ENCODE data around the gene NPAS3. TPM values are rescaled to one million over a fixed set of nuclear protein-coding genes. Genes with fewer than 3 reads are reported as not detected.

The NPAS3 gene
- total and polyA plus RNA-seq, 2 donors (not counting 3 experiments of a cell fraction or from before 2014, with no cell fraction given): 0.10 to 0.13 TPM

GRCh38 chr14:33837943-33838683 lies 899.4 kb downstream of the NPAS3 start:
- FAIRE-seq (no peak), DNase-seq (ENCODE audit: low read depth, low spot score) (no peak)
- H3K27ac ChIP-seq (ENCODE audit: insufficient read depth, low read depth, low read length): no peak overlapping the region
- no TSS peak for BruUV-seq (replicated peaks)
- H3K4me1 ChIP-seq (ENCODE audit: control insufficient read depth, extremely low read depth, insufficient read depth, low read length): no peaks in the 10 kb centered on the region
- no peaks in the 10 kb centered on the region for H4K20me1 ChIP-seq (replicated peaks; ENCODE audit: control insufficient read depth, extremely low read depth, insufficient read depth, low read length)
- intact Hi-C loops (cut with micrococcal nuclease) (no loop called here), dilution Hi-C loops (cut with MboI; ENCODE audit: extremely low pct_ligation_motif_present, low sequenced_read_pairs) (no loop called here)
- H3K4me3 ChIP-seq (replicated peaks in 1 of 3; ENCODE audit: insufficient read depth in 1 of 3, low read depth in 1 of 3, low read length in 3 of 3): no peak overlapping the region
- H3K9me1 ChIP-seq (replicated peaks; ENCODE audit: control insufficient read depth, extremely low read depth, insufficient read depth, low read length): no peaks in the 10 kb centered on the region
- H3K4me2 ChIP-seq (ENCODE audit: insufficient read depth, low read length): no peak overlapping the region
- no peaks in the 10 kb centered on the region for H3K36me3 ChIP-seq (ENCODE audit: control insufficient read depth in 2 of 2, extremely low read depth in 1 of 2, insufficient read depth in 2 of 2, low read length in 2 of 2)
- no peak overlapping the region for H2AFZ ChIP-seq (ENCODE audit: low read depth, low read length)
- CTCF ChIA-PET: interaction anchor here (0.6 to 13.1 kb wide), 12 partner anchors 11 to 1269 kb away, joined by 3 to 407 read pairs (median 4); no protein-coding TSS in a partner anchor
- H3K9me3 ChIP-seq (replicated peaks; ENCODE audit: control insufficient read depth, insufficient read depth, low read length): no peaks in the 10 kb centered on the region
- POLR2A ChIA-PET: no interaction called here
- H3K27me3 ChIP-seq (ENCODE audit: control insufficient read depth in 2 of 2, insufficient read depth in 2 of 2, low read length in 2 of 2): peaks cover 1 to 4% of the 10 kb centered on the region in 2 experiments
- H3K9ac ChIP-seq (replicated peaks; ENCODE audit: extremely low read depth, insufficient read depth, low read length): no peak overlapping the region
- TF ChIP-seq POLR2AphosphoS5 (IDR thresholded peaks at IDR 0.05; ENCODE audit: insufficient read depth, low read depth, low read length) (no peak), FOS (IDR thresholded peaks at IDR 0.05; ENCODE audit: borderline replicate concordance, insufficient read depth, low read length) (no peak), EZH2 (IDR thresholded peaks at IDR 0.05; ENCODE audit: borderline replicate concordance, low read depth, low read length, severe bottlenecking) (no peak)
- H3K79me2 ChIP-seq (ENCODE audit: control insufficient read depth, insufficient read depth, low read length): no peaks in the 10 kb centered on the region

- Histone ChIP-seq H3K4me2 (ENCODE audit: insufficient read depth, low read length) (no peak overlapping the region), H3K4me3 (replicated peaks in 1 of 3; ENCODE audit: insufficient read depth in 1 of 3, low read depth in 1 of 3, low read length in 3 of 3) (no peak overlapping the region), H3K27ac (ENCODE audit: insufficient read depth, low read depth, low read length) (no peak overlapping the region), H3K9ac (replicated peaks; ENCODE audit: extremely low read depth, insufficient read depth, low read length) (no peak overlapping the region), H2AFZ (ENCODE audit: low read depth, low read length) (no peak overlapping the region), H3K79me2 (ENCODE audit: control insufficient read depth, insufficient read depth, low read length) (no peaks in the 10 kb centered on the region), H3K4me1 (ENCODE audit: control insufficient read depth, extremely low read depth, insufficient read depth, low read length) (no peaks in the 10 kb centered on the region), H4K20me1 (replicated peaks; ENCODE audit: control insufficient read depth, extremely low read depth, insufficient read depth, low read length) (no peaks in the 10 kb centered on the region), H3K36me3 (ENCODE audit: control insufficient read depth in 2 of 2, extremely low read depth in 1 of 2, insufficient read depth in 2 of 2, low read length in 2 of 2) (no peaks in the 10 kb centered on the region), H3K27me3 (ENCODE audit: control insufficient read depth in 2 of 2, insufficient read depth in 2 of 2, low read length in 2 of 2) (peaks cover 1 to 4% of the 10 kb centered on the region in 2 experiments), H3K9me3 (replicated peaks; ENCODE audit: control insufficient read depth, insufficient read depth, low read length) (no peaks in the 10 kb centered on the region), H3K9me1 (replicated peaks; ENCODE audit: control insufficient read depth, extremely low read depth, insufficient read depth, low read length) (no peaks in the 10 kb centered on the region)
- CTCF ChIA-PET: interaction anchor here (0.6 to 13.1 kb wide), 37 partner anchors 10 to 1251 kb away, joined by 3 to 407 read pairs (median 4); no protein-coding TSS in a partner anchor
- BruUV-seq (replicated peaks): no TSS peak
- no peak for TF ChIP-seq MAX (IDR thresholded peaks at IDR 0.05; ENCODE audit: insufficient read depth, insufficient read length)
- TF ChIP-seq JUN (IDR thresholded peaks at IDR 0.05; ENCODE audit: borderline replicate concordance, insufficient read depth, insufficient read length, low read depth): no peak
- TF ChIP-seq EZH2 (IDR thresholded peaks at IDR 0.05; ENCODE audit: borderline replicate concordance, low read depth, low read length, severe bottlenecking): no peak
- TF ChIP-seq GATA2 (IDR thresholded peaks at IDR 0.05; ENCODE audit: insufficient read depth, insufficient read length, low read depth, low read length): no peak
- no peak for TF ChIP-seq MYC (IDR thresholded peaks at IDR 0.05; ENCODE audit: low read depth, low read length)
- no peak for TF ChIP-seq FOS (IDR thresholded peaks at IDR 0.05; ENCODE audit: borderline replicate concordance, insufficient read depth, low read length)
- TF ChIP-seq CTCF (IDR thresholded peaks at IDR 0.05; ENCODE audit: extremely low read depth in 1 of 2, insufficient read depth in 1 of 2, low read depth in 1 of 2, low read length in 2 of 2): peak; percentile 72 to 77
- TF ChIP-seq POLR2AphosphoS5 (IDR thresholded peaks at IDR 0.05; ENCODE audit: insufficient read depth, low read depth, low read length): no peak
- POLR2A ChIA-PET: no interaction called here
- peak; percentile 37 for DNase-seq (ENCODE audit: low read depth, low spot score)
- dilution Hi-C loops (cut with MboI; ENCODE audit: extremely low pct_ligation_motif_present, low sequenced_read_pairs): no loop called here
- intact Hi-C loops (cut with micrococcal nuclease): loop anchor here (1.0 kb wide), 5 partner anchors 259 to 1263 kb away; no protein-coding TSS in a partner anchor
- peak; percentile 81 for FAIRE-seq
These were observed 900.8 kb downstream of the NPAS3 start for GRCh38 chr14:33839193-33840076.

Data from endothelial cell of umbilical vein (primary cell).